Neutrophil (primary cell): ENCODE measurements around the gene ID3.

ENCODE experiments used
- H3K27ac ChIP-seq: fragments of 200-600 bp; sonication (generic); 2 replicates; pipeline ENCODE4 v1.5.1; 2016; ENCODE audit warnings: mild to moderate bottlenecking, moderate library complexity
- H3K27me3 ChIP-seq: fragments of 200-600 bp; sonication (generic); 2 replicates; pipeline ENCODE4 v1.6.0; 2016; ENCODE audit warnings: mild to moderate bottlenecking
- H3K36me3 ChIP-seq: fragments of 200-600 bp; sonication (generic); 2 replicates; pipeline ENCODE4 v1.5.1; 2017
- H3K4me1 ChIP-seq, 2 experiments: fragments of 200-600 bp in 1 of 2; sonication (generic) in 1 of 2; 1 replicate in 1 of 2; 2 replicates in 1 of 2; pipeline versions ENCODE4 v1.5.1 to v1.6.1; 2013 to 2016; ENCODE audit warnings: low read depth in 1 of 2, low read length in 1 of 2, mild to moderate bottlenecking in 1 of 2, moderate library complexity in 1 of 2; ENCODE audit not compliant: control insufficient read depth in 1 of 2, insufficient read depth in 1 of 2
- H3K4me3 ChIP-seq, 2 experiments: fragments of 200-600 bp in 1 of 2; sonication (generic) in 1 of 2; 1 replicate in 1 of 2; 2 replicates in 1 of 2; pipeline ENCODE4 v1.5.1; 2013 to 2016; ENCODE audit warnings: low read depth in 1 of 2, low read length in 1 of 2, mild to moderate bottlenecking in 1 of 2, moderate library complexity in 1 of 2
- H3K9me3 ChIP-seq: fragments of 200-600 bp; sonication (generic); 2 replicates; pipeline ENCODE4 v1.5.1; 2016
- CTCF ChIP-seq: fragments of 200-600 bp; sonication (generic); IDR thresholded peaks from 2 replicates; pipeline ENCODE4 v1.5.1; 2016; ENCODE audit warnings: antibody characterized with exemption

ID3 gene

GRCh38 chr1:23582820-23583219 is 23.5 kb upstream of the ID3 start:
- Histone ChIP-seq H3K27me3 (peaks cover 39% of the 10 kb centered on the region), H3K27ac (no peak overlapping the region)
- no peak for TF ChIP-seq CTCF

GRCh38 chr1:23581219-23581618 is 21.9 kb upstream of the ID3 start:
- Histone ChIP-seq H3K27ac (no peak overlapping the region), H3K4me1 (peaks cover 0 to 8% of the 10 kb centered on the region in 2 experiments)

More at GRCh38 chr1:23582820-23583219, 23.5 kb upstream of the ID3 start:
- H3K4me3 ChIP-seq: no peak overlapping the region
- peaks cover 0 to 8% of the 10 kb centered on the region in 2 experiments for H3K4me1 ChIP-seq
- H3K9me3 ChIP-seq: no peaks in the 10 kb centered on the region
- no peaks in the 10 kb centered on the region for H3K36me3 ChIP-seq

GRCh38 chr1:23578997-23579363 is 19.7 kb upstream of the ID3 start:
- no peak for TF ChIP-seq CTCF
- H3K4me1 ChIP-seq: no peaks in the 10 kb centered on the region
- H3K27ac ChIP-seq: no peak overlapping the region

More at GRCh38 chr1:23581219-23581618, 21.9 kb upstream of the ID3 start:
- TF ChIP-seq CTCF: no peak
- Histone ChIP-seq H3K27me3 (peaks cover 37% of the 10 kb centered on the region), H3K36me3 (no peaks in the 10 kb centered on the region), H3K9me3 (no peaks in the 10 kb centered on the region), H3K4me3 (no peak overlapping the region)

GRCh38 chr1:23578311-23578996 is 19.2 kb upstream of the ID3 start:
- Histone ChIP-seq H3K36me3 (no peaks in the 10 kb centered on the region), H3K4me3 (no peak overlapping the region), H3K27me3 (peaks cover 51% of the 10 kb centered on the region), H3K4me1 (no peaks in the 10 kb centered on the region), H3K9me3 (no peaks in the 10 kb centered on the region), H3K27ac (no peak overlapping the region)
- TF ChIP-seq CTCF: no peak

More at GRCh38 chr1:23578997-23579363, 19.7 kb upstream of the ID3 start:
- H3K36me3 ChIP-seq: no peaks in the 10 kb centered on the region
- peaks cover 51% of the 10 kb centered on the region for H3K27me3 ChIP-seq
- H3K9me3 ChIP-seq: no peaks in the 10 kb centered on the region
- H3K4me3 ChIP-seq: no peak overlapping the region

GRCh38 chr1:23577056-23578004 is 18.0 kb upstream of the ID3 start:
- no peaks in the 10 kb centered on the region for H3K4me1 ChIP-seq
- no peak overlapping the region for H3K27ac ChIP-seq
- H3K36me3 ChIP-seq: no peaks in the 10 kb centered on the region
- TF ChIP-seq CTCF: no peak
- no peaks in the 10 kb centered on the region for H3K9me3 ChIP-seq
- H3K4me3 ChIP-seq: no peak overlapping the region
- H3K27me3 ChIP-seq: peaks cover 55% of the 10 kb centered on the region
